Measurements from ENCODE around the gene TMEM238L. TPM values are rescaled to one million over a fixed set of nuclear protein-coding genes. Genes with fewer than 3 reads are reported as not detected.

The TMEM238L gene
- total RNA-seq, 1 donor from 2014 or later: not detected

GRCh38 chr17:10779609-10780008 is 24.3 kb downstream of the TMEM238L start:
- ATAC-seq (ENCODE audit: poor library complexity) (no peak), DNase-seq (no peak)
- intact Hi-C loops (cut with DNase I): no loop called here

- intact Hi-C loops (cut with DNase I): no loop called here
- ATAC-seq (ENCODE audit: poor library complexity) (no peak), DNase-seq (no peak)
These were observed 26.0 kb downstream of the TMEM238L start for GRCh38 chr17:10777890-10778289.

DNA sequence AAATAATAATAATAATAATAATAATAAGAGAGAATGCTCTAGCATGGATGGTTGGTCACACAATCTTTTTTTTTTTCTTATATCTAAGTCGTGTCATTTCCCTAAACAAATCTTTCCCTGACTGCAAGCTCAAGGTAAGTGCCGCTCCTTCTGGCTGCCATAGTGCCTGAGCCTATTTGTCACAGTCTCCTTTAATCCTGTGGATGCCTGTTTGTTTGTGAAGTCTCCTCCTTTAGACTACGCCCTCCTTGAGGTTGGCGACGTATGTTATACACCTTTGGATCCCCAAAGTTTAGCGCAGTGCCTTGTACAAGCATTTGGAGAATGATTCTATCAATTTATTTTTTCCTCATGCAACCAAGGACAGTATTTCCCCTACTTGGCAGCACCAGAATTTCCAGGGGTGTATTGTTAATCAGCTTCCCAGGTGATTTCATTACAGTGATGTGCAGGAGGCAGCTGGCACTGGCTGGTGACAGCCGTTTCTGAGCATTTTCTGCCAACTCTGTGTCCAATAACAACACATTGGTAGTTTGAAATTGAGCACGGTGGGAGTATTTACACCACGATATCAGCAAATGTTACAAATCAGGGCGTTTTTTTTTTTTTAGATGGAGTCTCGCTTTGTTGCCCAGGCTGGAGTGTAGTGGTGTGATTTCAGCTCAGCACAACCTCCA is 26.6 kb downstream of the TMEM238L start:
- intact Hi-C loops (cut with DNase I): no loop called here
- ATAC-seq (ENCODE audit: poor library complexity) (no peak), DNase-seq (no peak)

DNA sequence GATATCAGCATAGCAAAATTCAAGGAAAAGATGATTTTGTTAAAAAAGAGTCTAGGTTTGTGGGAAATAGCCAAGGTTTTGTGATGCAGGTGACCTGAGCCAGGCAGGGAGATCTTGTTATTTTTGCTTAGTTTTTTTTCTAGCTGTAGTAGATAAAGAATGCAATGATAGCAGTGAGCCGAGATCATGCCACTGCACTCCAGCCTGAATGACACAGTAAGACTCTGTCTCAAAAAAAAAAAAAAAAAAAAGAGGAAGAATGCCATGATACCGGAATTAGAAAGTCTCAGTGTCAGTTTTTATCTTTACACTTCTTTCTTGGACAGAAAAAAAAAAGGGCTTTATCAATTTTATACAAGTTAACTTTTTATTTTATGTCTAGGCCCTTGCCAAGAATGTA is 27.5 kb downstream of the TMEM238L start:
- intact Hi-C loops (cut with DNase I): no loop called here
- no peak for DNase-seq
- ATAC-seq (ENCODE audit: poor library complexity): no peak

DNA sequence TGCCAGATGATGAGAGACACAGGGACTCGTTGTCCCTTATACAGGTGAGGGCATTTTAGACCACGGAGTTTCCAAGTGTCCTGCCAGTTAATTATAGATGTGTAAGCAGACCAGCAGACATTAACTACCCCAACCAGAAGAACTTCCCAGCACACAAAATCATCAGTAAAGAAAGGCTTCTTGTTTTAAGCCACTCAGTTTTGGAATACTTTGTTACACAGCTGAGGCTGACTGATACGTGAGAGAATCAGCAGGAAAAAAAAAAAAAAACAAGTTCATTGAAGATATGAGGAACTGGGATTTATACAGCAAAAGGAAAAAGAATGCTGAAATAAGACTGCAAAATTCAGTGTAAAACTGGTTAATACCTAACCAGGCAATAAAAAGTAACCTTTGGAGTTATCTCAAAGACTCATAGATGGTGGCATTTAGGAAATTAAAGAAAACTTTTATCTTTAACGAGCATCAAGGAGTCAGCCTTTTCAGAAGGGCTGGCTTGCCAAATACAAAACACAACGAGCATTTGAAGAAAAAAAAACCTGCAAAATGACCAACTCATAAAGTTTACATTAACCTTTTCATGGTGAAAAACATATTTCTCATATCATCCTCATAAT is 28.1 kb downstream of the TMEM238L start:
- intact Hi-C loops (cut with DNase I): no loop called here
- ATAC-seq (ENCODE audit: poor library complexity) (no peak), DNase-seq (no peak)

GRCh38 chr17:10775058-10775457 is 28.8 kb downstream of the TMEM238L start:
- intact Hi-C loops (cut with DNase I): no loop called here
- no peak for DNase-seq
- no peak for ATAC-seq (ENCODE audit: poor library complexity)

- no peak for DNase-seq
- ATAC-seq (ENCODE audit: poor library complexity): no peak
- intact Hi-C loops (cut with DNase I): no loop called here
These were observed 30.5 kb downstream of the TMEM238L start for GRCh38 chr17:10773391-10773790.

DNA sequence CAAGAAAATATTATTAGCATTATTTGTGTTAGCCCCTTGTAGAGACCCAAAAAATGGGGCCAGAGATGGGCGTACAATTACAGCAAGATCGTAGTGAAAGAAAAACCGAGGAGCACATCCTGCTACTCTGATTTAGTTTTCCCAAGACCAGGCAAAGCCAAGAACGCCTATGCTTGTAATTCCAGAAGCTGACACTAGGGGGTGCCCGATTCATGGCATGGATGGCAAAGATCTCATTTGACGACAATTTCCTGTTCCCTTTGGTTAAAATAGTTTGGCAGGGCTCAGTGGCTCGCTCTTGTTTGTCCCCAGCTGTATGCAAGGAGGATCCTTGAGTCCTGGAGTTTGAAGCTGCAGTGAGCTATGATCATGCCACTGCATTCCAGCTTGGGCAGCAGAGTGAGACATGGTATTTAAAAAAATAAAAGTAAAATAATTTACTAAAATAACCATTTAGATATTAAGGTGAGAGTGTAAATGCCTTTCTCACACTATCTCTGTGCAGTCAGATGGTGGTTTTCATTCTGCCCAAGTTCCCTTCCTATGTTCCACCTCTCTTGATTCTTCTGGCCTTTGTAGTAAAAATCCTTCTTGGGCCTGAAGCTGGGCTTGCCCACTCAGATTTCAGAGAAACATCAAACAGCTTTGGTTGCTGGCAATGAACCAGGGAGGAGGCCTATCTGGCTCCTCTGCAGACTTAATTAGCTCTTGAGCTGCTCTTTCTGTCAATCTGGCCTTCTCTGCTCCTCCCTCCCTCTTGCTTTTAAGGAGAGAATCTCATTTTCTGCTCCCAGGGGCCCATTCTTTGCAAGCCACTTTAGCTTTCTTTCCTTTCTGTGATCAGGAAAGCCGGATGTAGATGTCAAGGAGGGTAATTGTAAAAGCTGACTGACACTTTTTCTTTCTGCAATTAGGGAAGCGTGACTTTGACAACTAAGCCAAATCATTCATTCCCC is 31.2 kb downstream of the TMEM238L start:
- intact Hi-C loops (cut with DNase I): no loop called here
- no peak for DNase-seq
- ATAC-seq (ENCODE audit: poor library complexity): no peak

GRCh38 chr17:10771148-10771547 is 32.8 kb downstream of the TMEM238L start:
- DNase-seq: no peak
- intact Hi-C loops (cut with DNase I): no loop called here

GRCh38 chr17:10769840-10770239 is 34.1 kb downstream of the TMEM238L start:
- no peak for DNase-seq
- intact Hi-C loops (cut with DNase I): no loop called here
- ATAC-seq (ENCODE audit: poor library complexity): no peak

More at GRCh38 chr17:10771148-10771547, 32.8 kb downstream of the TMEM238L start:
- no peak for ATAC-seq (ENCODE audit: poor library complexity)

DNA sequence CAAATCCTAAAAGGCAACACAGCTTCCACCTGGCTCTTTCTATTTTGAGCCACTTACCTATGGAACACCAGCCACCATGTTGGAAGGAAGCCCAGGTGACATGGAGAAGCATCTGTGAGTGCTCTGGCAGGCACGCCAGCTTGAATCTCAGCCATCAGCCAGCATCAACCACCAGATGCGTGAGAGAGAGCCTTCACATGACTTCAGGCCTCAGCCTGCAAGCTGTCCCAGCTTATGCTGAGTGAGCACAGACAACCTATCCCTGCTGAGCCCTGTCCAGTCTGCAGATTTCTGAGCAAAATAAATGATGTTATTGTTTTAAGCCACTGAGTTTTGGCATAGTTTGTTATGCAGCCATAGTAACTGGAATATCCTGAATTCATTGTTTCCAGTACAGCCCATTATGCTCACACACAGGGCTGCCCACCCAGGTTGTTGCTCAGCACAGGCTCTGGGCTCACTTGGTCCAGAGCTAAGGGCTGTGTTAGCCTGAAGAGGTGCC is 35.1 kb downstream of the TMEM238L start:
- DNase-seq (no peak), ATAC-seq (ENCODE audit: poor library complexity) (no peak)
- intact Hi-C loops (cut with DNase I): no loop called here

GRCh38 chr17:10767232-10767631 is 36.7 kb downstream of the TMEM238L start:
- ATAC-seq (ENCODE audit: poor library complexity): no peak
- no peak for DNase-seq
- intact Hi-C loops (cut with DNase I): no loop called here

DNA sequence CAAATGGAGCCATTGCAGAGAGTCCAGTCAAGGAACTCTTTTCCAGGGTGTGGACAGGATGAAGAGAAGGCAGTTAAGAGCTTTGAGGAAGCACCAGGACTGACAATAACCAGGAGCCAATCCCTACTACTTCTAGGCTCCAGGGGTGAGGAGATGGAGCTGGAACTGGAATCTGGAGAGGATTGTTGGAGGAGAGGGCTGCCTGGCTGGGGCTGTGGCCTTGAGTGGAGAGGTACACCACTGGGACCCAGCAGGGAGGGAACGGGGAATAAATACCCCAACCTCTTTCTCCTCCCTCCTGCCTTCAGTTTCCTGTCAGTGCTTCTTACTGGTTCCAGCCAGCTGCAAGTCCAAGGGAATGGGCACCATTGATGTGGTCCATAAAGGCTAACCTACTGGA is 41.9 kb downstream of the TMEM238L start:
- ATAC-seq (ENCODE audit: poor library complexity) (no peak), DNase-seq (no peak)
- intact Hi-C loops (cut with DNase I): no loop called here

DNA sequence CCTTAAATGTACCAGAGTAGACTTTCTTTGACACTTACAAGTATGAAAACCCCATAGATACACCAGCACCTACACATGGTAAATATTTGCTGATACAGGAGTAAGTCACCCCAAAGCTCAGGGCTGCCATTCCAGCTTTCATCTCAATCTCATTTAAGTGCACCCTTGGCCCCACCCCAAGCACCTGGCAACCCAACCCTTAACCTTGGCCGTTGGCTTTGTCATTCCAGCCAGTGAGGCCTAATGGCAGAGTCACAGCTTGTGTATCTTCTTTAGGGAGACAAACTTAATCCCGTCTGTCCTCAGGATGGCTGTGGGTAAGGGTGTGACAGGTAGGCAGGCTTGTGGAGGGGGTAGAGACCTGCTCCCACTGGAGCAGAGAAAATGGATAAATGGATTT is 42.6 kb downstream of the TMEM238L start:
- DNase-seq (no peak), ATAC-seq (ENCODE audit: poor library complexity) (no peak)
- intact Hi-C loops (cut with DNase I): no loop called here

DNA sequence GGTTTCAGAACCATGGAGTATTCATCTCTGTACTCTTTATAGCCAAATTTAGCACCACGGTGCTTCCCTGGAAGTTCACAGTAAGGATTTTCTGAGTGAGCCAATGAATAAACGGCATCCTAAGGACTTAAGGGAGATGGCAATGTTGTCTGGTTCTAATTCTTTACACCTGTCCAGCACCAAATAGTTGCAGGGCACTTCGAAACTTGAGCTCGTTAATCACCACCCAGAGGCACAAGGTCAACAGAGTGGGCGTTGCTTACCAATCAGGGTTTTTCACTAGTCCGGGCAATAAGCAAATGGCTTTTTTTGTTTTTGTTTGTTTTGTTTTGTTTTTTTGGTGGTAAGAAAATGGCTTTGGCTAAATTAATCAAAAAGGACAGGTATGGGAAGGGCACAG is 45.8 kb downstream of the TMEM238L start:
- ATAC-seq (ENCODE audit: poor library complexity): no peak
- no peak for DNase-seq
- intact Hi-C loops (cut with DNase I): no loop called here

GRCh38 chr17:10757647-10758046 is 46.3 kb downstream of the TMEM238L start:
- no peak for ATAC-seq (ENCODE audit: poor library complexity)
- intact Hi-C loops (cut with DNase I): no loop called here
- DNase-seq: no peak

DNA sequence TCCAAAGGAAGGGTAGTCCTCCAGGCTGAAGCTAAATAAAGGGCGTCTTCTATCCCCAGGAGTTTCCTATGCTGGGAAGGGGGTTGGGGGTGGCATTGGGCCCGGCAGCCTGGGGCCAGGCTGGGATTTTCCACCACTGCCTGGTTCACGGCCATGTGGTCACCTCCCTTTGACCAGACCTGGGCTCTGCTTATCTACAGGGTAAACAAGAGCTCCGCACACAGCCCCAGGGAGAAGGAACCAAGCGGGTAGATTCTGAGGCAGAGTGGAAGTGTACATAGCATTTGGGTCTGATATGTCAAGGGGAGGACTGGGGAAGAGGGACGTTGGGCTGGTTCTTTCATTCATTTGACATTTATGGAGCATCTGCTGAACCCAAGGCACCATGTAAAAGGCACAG is 46.8 kb downstream of the TMEM238L start:
- intact Hi-C loops (cut with DNase I): no loop called here
- ATAC-seq (ENCODE audit: poor library complexity) (no peak), DNase-seq (no peak)

DNA sequence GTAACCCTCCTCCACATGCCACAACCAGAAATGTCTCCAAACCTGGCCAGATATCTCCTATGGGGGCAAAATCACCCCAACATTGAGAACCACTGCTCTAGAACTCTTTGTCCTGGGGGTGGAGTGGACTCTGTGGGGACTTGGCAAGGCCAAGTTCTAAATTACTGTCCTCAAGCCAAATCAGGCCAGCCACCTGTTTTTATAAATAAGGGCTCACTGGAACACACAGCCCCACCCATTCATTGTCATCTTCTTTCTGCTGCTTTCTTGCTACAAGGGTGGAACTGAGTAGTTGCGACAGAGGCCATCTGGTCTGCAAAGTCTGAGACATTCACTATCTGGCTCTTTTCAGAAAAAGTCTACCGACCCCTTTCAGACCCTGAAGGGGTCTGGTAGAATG is 47.3 kb downstream of the TMEM238L start:
- intact Hi-C loops (cut with DNase I): no loop called here

DNA sequence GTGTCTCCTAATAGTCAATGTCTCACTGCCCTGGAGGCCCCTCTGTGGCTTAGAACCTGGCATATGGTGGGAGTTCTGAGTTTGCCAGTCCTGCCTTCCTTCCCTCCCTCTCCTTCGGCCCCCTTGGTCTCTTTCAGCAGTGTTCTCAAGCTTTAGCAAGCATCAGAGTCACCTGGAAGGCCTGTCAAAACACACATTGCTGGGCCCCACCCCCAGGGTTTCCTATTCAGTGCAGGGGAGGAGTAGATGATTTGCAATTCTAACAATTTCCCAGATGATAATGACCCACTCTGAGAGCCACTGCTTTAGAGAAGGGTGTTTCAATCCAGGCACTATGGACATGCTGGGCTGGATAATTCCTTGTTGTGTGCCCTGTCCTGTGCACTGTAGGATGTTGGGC is 47.7 kb downstream of the TMEM238L start:
- intact Hi-C loops (cut with DNase I): no loop called here
- no peak for DNase-seq
- no peak for ATAC-seq (ENCODE audit: poor library complexity)

More for the DNA sequence above, 47.3 kb downstream of the TMEM238L start:
- no peak for DNase-seq
- ATAC-seq (ENCODE audit: poor library complexity): no peak

Data from Right ventricle myocardium superior (tissue), 1 donor.